GM23338 (cell line): Measurements from ENCODE around the gene MUC12.

Experiments used
- CREB1 ChIP-seq: fragments of 250-450 bp; sonication (Bioruptor Pico); IDR thresholded peaks from 2 replicates; pipeline ENCODE4 v1.5.0; 2020; ENCODE audit warnings: low read depth, mild to moderate bottlenecking, moderate library complexity
- CTCF ChIP-seq, 2 experiments: fragments of 200-600 bp in 1 of 2; sonication (generic) in 1 of 2; conservative IDR thresholded peaks; 2 replicates each; pipeline versions ENCODE4 v1.5.1 to v1.6.1; 2016 to 2017; ENCODE audit warnings: antibody characterized with exemption in 2 of 2, low read depth in 2 of 2, mild to moderate bottlenecking in 2 of 2, moderate library complexity in 1 of 2
- ETS1 ChIP-seq: IDR thresholded peaks from 2 replicates; pipeline ENCODE4 v1.6.1; 2016; ENCODE audit warnings: antibody characterized with exemption
- EZH2 ChIP-seq: fragments of 200-600 bp; sonication (generic); IDR thresholded peaks from one replicate; pipeline ENCODE4 v1.8.0; 2017; ENCODE audit warnings: antibody characterized with exemption, mild to moderate bottlenecking, low read depth; ENCODE audit not compliant: unreplicated experiment
- EZH2phosphoT487 ChIP-seq: fragments of 200-600 bp; sonication (generic); IDR thresholded peaks from one replicate; pipeline ENCODE4 v1.8.1; 2018; ENCODE audit warnings: antibody characterized with exemption; ENCODE audit not compliant: unreplicated experiment
- JUNB ChIP-seq: IDR thresholded peaks from one replicate; pipeline ENCODE4 v1.6.1; 2016; ENCODE audit warnings: antibody characterized with exemption; ENCODE audit not compliant: unreplicated experiment
- NANOG ChIP-seq: IDR thresholded peaks from 2 replicates; pipeline ENCODE4 v1.6.1; 2016; ENCODE audit warnings: antibody characterized with exemption, borderline replicate concordance
- POLR2AphosphoS5 ChIP-seq: IDR thresholded peaks from 2 replicates; pipeline ENCODE4 v1.6.1; 2016; ENCODE audit warnings: antibody characterized with exemption, low read depth
- REST ChIP-seq: IDR thresholded peaks from one replicate; pipeline ENCODE4 v1.6.1; 2018; ENCODE audit warnings: antibody characterized with exemption; ENCODE audit not compliant: unreplicated experiment
- ZNF331 ChIP-seq: fragments of 250-450 bp; sonication (Bioruptor Pico); IDR thresholded peaks from 2 replicates; pipeline ENCODE4 v1.5.0; 2020; ENCODE audit warnings: low read depth, mild to moderate bottlenecking, moderate library complexity

GRCh38 chr7:100971111-100972001 is 2.0 kb downstream of the MUC12 start:
- TF ChIP-seq NANOG: no peak
- TF ChIP-seq CTCF (conservative IDR thresholded peaks at IDR 0.05; ENCODE audit: low read depth in 2 of 2): no peak
- no peak for TF ChIP-seq EZH2
- TF ChIP-seq POLR2AphosphoS5: no peak
- no peak for TF ChIP-seq EZH2phosphoT487
- no peak for TF ChIP-seq CREB1 (CRISPR knock-in tag)
- no peak for TF ChIP-seq REST
- TF ChIP-seq JUNB: no peak
- no peak for TF ChIP-seq ZNF331
- no peak for TF ChIP-seq ETS1
